Measurements from ENCODE around the gene TNS1. TPM values are rescaled to one million over a fixed set of nuclear protein-coding genes. Genes with fewer than 3 reads are reported as not detected.

Gene TNS1
- total RNA-seq, 1 donor = 116 TPM

- no peak for TF ChIP-seq CTCF (IDR thresholded peaks at IDR 0.05; ENCODE audit: insufficient read depth, low read length)
- DNase-seq (ENCODE audit: low read depth) = no peak
- no peak overlapping the region for H3K4me3 ChIP-seq (ENCODE audit: low read depth, low read length)
Measured at GRCh38 chr2:217951521-217952247, 51.1 kb downstream of the TNS1 start.

GRCh38 chr2:217951091-217951490 lies 51.7 kb downstream of the TNS1 start:
- H3K4me3 ChIP-seq (ENCODE audit: low read depth, low read length) = no peak overlapping the region
- no peak for DNase-seq (ENCODE audit: low read depth)
- no peak for TF ChIP-seq CTCF (IDR thresholded peaks at IDR 0.05; ENCODE audit: insufficient read depth, low read length)

- TF ChIP-seq CTCF (IDR thresholded peaks at IDR 0.05; ENCODE audit: insufficient read depth, low read length) = no peak
- no peak overlapping the region for H3K4me3 ChIP-seq (ENCODE audit: low read depth, low read length)
- no peak for DNase-seq (ENCODE audit: low read depth)
Measured at GRCh38 chr2:217950401-217950871, 52.4 kb downstream of the TNS1 start.

- H3K4me3 ChIP-seq (ENCODE audit: low read depth, low read length) = no peak overlapping the region
- no peak for TF ChIP-seq CTCF (IDR thresholded peaks at IDR 0.05; ENCODE audit: insufficient read depth, low read length)
- no peak for DNase-seq (ENCODE audit: low read depth)
Measured at GRCh38 chr2:217949447-217949846, 53.3 kb downstream of the TNS1 start.

GRCh38 chr2:217948897-217949296 lies 53.9 kb downstream of the TNS1 start:
- H3K4me3 ChIP-seq (ENCODE audit: low read depth, low read length) = no peak overlapping the region
- no peak for TF ChIP-seq CTCF (IDR thresholded peaks at IDR 0.05; ENCODE audit: insufficient read depth, low read length)
- no peak for DNase-seq (ENCODE audit: low read depth)

GRCh38 chr2:217948351-217948791 lies 54.4 kb downstream of the TNS1 start:
- no peak for TF ChIP-seq CTCF (IDR thresholded peaks at IDR 0.05; ENCODE audit: insufficient read depth, low read length)
- DNase-seq (ENCODE audit: low read depth) = no peak
- H3K4me3 ChIP-seq (ENCODE audit: low read depth, low read length) = no peak overlapping the region

Data from fibroblast of the aortic adventitia (primary cell).